ENCODE results near the gene CDH20. TPM values are rescaled to one million over a fixed set of nuclear protein-coding genes. Genes with fewer than 3 reads are reported as not detected.

Gene CDH20
- total and polyA plus RNA-seq, 2 experiments from 2014 or later, result 1.3 to 3.6 TPM

DNA sequence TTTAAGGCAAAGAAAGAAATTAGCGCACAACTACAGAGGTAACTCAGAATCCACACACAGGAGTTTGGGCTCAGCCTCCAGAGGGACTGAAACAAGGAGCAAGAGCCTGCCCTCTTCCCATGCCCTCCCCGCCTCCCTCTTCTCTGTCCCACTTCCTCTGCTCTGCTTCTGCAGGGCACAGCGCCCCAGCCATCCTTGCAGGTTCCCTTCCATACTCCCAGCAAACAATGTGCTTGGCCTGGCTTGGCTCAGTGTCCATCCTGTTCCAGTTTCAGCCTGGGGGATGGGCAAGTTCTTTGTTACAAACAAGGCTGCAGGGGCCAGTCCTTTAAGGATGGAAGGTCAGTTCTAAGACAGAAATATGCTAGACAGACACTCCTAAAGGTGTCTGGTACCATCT is 133.5 kb downstream of the CDH20 start:
- WGBS (ENCODE audit: low lambda C conversion rate, missing lambda C conversion rate), result 92% methylated on average over 3 of the region's 3 CpGs

DNA sequence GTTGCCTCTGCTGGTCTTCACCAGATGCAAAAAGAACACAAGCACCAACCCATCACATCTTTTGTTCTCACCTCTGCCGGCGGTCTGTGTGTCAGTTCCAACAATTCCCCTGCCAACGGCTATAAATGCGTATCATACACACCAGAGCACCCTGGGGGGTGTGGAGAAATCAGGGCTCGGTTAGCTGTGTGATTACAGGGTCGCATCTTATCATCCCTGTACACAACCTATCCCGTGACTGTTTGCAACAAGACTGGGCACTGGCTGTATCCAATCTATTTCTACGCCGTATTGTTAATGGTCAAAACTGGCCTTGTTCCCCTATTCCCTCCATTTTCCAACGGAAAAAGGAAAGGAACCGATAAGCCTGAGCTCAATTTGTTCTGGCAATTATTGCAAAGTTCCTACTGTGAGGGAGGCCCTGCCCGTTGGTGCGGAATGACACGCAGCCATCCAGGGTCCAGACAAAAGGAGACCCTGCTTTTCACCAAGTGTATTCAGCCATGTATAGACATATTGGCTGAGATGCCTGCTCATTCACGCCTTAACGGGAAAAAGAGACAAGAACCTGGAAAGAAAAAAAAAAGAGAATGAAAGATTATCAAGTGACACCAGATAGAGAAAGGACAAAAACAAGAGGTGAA is 136.9 kb downstream of the CDH20 start:
- H4K20me1 ChIP-seq (ENCODE audit: insufficient read depth, poor library complexity, severe bottlenecking), result no peaks in the 10 kb centered on the region
- no peak for TF ChIP-seq EZH2 (IDR thresholded peaks at IDR 0.05; ENCODE audit: borderline replicate concordance)
- TF ChIP-seq, protein P1, sequence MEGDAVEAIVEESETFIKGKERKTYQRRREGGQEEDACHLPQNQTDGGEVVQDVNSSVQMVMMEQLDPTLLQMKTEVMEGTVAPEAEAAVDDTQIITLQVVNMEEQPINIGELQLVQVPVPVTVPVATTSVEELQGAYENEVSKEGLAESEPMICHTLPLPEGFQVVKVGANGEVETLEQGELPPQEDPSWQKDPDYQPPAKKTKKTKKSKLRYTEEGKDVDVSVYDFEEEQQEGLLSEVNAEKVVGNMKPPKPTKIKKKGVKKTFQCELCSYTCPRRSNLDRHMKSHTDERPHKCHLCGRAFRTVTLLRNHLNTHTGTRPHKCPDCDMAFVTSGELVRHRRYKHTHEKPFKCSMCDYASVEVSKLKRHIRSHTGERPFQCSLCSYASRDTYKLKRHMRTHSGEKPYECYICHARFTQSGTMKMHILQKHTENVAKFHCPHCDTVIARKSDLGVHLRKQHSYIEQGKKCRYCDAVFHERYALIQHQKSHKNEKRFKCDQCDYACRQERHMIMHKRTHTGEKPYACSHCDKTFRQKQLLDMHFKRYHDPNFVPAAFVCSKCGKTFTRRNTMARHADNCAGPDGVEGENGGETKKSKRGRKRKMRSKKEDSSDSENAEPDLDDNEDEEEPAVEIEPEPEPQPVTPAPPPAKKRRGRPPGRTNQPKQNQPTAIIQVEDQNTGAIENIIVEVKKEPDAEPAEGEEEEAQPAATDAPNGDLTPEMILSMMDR (IDR thresholded peaks at IDR 0.05; ENCODE audit: poor library complexity), result no peak
- no peak for TF ChIP-seq EZH2phosphoT487 (IDR thresholded peaks at IDR 0.05; ENCODE audit: low read depth, severe bottlenecking, unreplicated experiment)
- H3K4me1 ChIP-seq (ENCODE audit: insufficient read depth), result no peaks in the 10 kb centered on the region
- H3K36me3 ChIP-seq (replicated peaks; ENCODE audit: insufficient read depth, low read depth), result no peaks in the 10 kb centered on the region
- WGBS (ENCODE audit: low lambda C conversion rate, missing lambda C conversion rate), result 94% methylated on average over 16 of the region's 16 CpGs
- H3K27me3 ChIP-seq, result no peaks in the 10 kb centered on the region
- H3K27ac ChIP-seq, result no peak overlapping the region
- no peak for DNase-seq (ENCODE audit: low spot score)
- H3K79me2 ChIP-seq, result no peaks in the 10 kb centered on the region
- H3K4me3 ChIP-seq, result no peak overlapping the region
- H2AFZ ChIP-seq, result no peak overlapping the region
- H3K9me3 ChIP-seq (ENCODE audit: low read depth), result no peaks in the 10 kb centered on the region
- H3K9me2 ChIP-seq (replicated peaks; ENCODE audit: insufficient read depth), result no peaks in the 10 kb centered on the region
- no peak overlapping the region for H3K4me2 ChIP-seq

More for the DNA sequence above, 133.5 kb downstream of the CDH20 start:
- H3K4me3 ChIP-seq, result no peak overlapping the region
- H3K4me1 ChIP-seq (ENCODE audit: insufficient read depth), result no peaks in the 10 kb centered on the region
- H3K9me2 ChIP-seq (replicated peaks; ENCODE audit: insufficient read depth), result no peaks in the 10 kb centered on the region
- DNase-seq (ENCODE audit: low spot score), result no peak
- no peaks in the 10 kb centered on the region for H4K20me1 ChIP-seq (ENCODE audit: insufficient read depth, poor library complexity, severe bottlenecking)
- no peak overlapping the region for H2AFZ ChIP-seq
- H3K36me3 ChIP-seq (replicated peaks; ENCODE audit: insufficient read depth, low read depth), result no peaks in the 10 kb centered on the region
- no peaks in the 10 kb centered on the region for H3K27me3 ChIP-seq
- no peak overlapping the region for H3K27ac ChIP-seq
- no peaks in the 10 kb centered on the region for H3K79me2 ChIP-seq
- no peaks in the 10 kb centered on the region for H3K9me3 ChIP-seq (ENCODE audit: low read depth)
- TF ChIP-seq, protein P1 (IDR thresholded peaks at IDR 0.05; ENCODE audit: poor library complexity), result no peak
- no peak for TF ChIP-seq EZH2phosphoT487 (IDR thresholded peaks at IDR 0.05; ENCODE audit: low read depth, severe bottlenecking, unreplicated experiment)
- TF ChIP-seq EZH2 (IDR thresholded peaks at IDR 0.05; ENCODE audit: borderline replicate concordance), result no peak
- H3K4me2 ChIP-seq, result no peak overlapping the region

DNA sequence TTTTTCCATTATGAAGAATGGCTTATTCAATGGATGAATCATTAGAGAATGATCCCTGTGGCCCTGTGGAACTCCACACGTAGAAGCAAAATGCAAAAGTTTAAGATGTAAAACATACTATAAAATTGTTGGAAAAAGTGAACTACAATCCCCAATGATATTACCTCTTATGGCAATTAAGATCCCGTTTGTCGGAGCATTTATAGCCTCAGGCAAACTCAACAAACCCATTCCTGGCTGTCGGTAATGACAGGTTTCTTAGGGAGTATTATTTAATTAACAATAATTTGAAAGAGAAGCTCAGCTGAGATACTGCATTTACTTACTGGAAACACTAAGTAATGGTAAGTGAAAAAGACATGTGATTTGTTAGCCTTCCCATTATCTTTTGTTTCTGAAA is 138.3 kb downstream of the CDH20 start:
- no peak for TF ChIP-seq EZH2phosphoT487 (IDR thresholded peaks at IDR 0.05; ENCODE audit: low read depth, severe bottlenecking, unreplicated experiment)
- TF ChIP-seq, protein P1 (IDR thresholded peaks at IDR 0.05; ENCODE audit: poor library complexity), result no peak
- no peak for TF ChIP-seq EZH2 (IDR thresholded peaks at IDR 0.05; ENCODE audit: borderline replicate concordance)
- Histone ChIP-seq H3K9me2 (replicated peaks; ENCODE audit: insufficient read depth) (no peaks in the 10 kb centered on the region), H3K4me1 (ENCODE audit: insufficient read depth) (no peaks in the 10 kb centered on the region), H3K4me3 (no peak overlapping the region), H3K9me3 (ENCODE audit: low read depth) (no peaks in the 10 kb centered on the region), H3K27me3 (no peaks in the 10 kb centered on the region), H2AFZ (no peak overlapping the region), H3K36me3 (replicated peaks; ENCODE audit: insufficient read depth, low read depth) (no peaks in the 10 kb centered on the region), H3K79me2 (no peaks in the 10 kb centered on the region), H4K20me1 (ENCODE audit: insufficient read depth, poor library complexity, severe bottlenecking) (no peaks in the 10 kb centered on the region), H3K4me2 (no peak overlapping the region), H3K27ac (no peak overlapping the region)
- WGBS (ENCODE audit: low lambda C conversion rate, missing lambda C conversion rate), result 66% methylated on average over 4 of the region's 4 CpGs
- no peak for DNase-seq (ENCODE audit: low spot score)

All from hepatocyte (in vitro differentiated cells).